SH-SY5Y (cell line): ENCODE data around the gene CHIT1.

Experiments used
- GATA2 ChIP-seq: IDR thresholded peaks from 2 replicates; pipeline ENCODE4 v1.6.1; 2011; ENCODE audit warnings: mild to moderate bottlenecking, low read depth, low read length
- GATA3 ChIP-seq: IDR thresholded peaks from 2 replicates; pipeline ENCODE4 v1.6.1; 2011; ENCODE audit warnings: low read depth, mild to moderate bottlenecking, low read length, moderate library complexity

DNA sequence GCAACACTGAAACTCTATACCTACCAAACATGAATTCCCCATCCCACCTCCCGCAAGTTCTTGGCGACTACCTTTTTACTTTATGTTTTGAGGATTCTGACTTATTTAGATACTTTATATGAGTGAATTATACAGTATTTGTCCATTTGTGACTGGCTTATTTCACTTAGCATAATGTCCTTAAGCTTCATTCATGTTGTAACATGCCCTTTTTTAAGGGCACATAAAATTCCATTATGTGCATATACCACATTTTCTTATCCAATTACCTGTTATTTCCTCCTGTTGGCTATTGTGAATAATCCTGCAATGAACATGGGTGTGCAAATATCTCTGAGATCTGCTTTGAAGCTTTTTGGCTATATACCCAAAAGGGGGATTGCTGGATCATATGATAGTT lies 22.0 kb upstream of the CHIT1 start:
- no peak for TF ChIP-seq GATA2
- TF ChIP-seq GATA3 = no peak
